ENCODE data around the gene ALDH6A1. TPM values are rescaled to one million over a fixed set of nuclear protein-coding genes. Genes with fewer than 3 reads are reported as not detected.

The ALDH6A1 gene
- total RNA-seq, 1 experiment from 2014 or later, result 11.0 TPM

GRCh38 chr14:74042296-74042695 is 42.0 kb downstream of the ALDH6A1 start:
- Histone ChIP-seq H3K27me3 (replicated peaks; ENCODE audit: insufficient read depth, low read depth, low read length, poor library complexity) (no peaks in the 10 kb centered on the region), H3K36me3 (ENCODE audit: insufficient read depth, low read length, poor library complexity, severe bottlenecking) (no peaks in the 10 kb centered on the region), H3K4me3 (ENCODE audit: low read depth, low read length, poor library complexity, severe bottlenecking) (no peak overlapping the region), H3K4me1 (ENCODE audit: insufficient read depth, low read length, poor library complexity, severe bottlenecking) (no peaks in the 10 kb centered on the region), H3K9me3 (ENCODE audit: low read depth, low read length, poor library complexity, severe bottlenecking) (no peaks in the 10 kb centered on the region), H3K27ac (ENCODE audit: low read depth, low read length, poor library complexity, severe bottlenecking) (no peak overlapping the region)
- CTCF ChIA-PET, result no interaction called here
- POLR2A ChIA-PET (ENCODE audit: low non-redundant PET), result interaction anchor here (0.5 kb wide), 1 partner anchor 46 kb away, joined by 8 read pairs; no protein-coding TSS in a partner anchor
- no peak for DNase-seq (ENCODE audit: low spot score)
- TF ChIP-seq EZH2 (IDR thresholded peaks at IDR 0.05; ENCODE audit: borderline replicate concordance, low read depth, low read length, poor library complexity, severe bottlenecking), result no peak
- no peak for TF ChIP-seq CTCF (conservative IDR thresholded peaks at IDR 0.05; ENCODE audit: low read depth, low read length)
- no TSS peak for BruUV-seq (replicated peaks)
- intact Hi-C loops (cut with micrococcal nuclease; ENCODE audit: unreplicated experiment), result no loop called here

GRCh38 chr14:74038020-74038859 is 46.0 kb downstream of the ALDH6A1 start:
- POLR2A ChIA-PET (ENCODE audit: low non-redundant PET), result no interaction called here
- intact Hi-C loops (cut with micrococcal nuclease; ENCODE audit: unreplicated experiment), result loop anchor here (2.0 to 5.0 kb wide), 2 partner anchors 309 to 531 kb away; no protein-coding TSS in a partner anchor
- Histone ChIP-seq H3K27me3 (replicated peaks; ENCODE audit: insufficient read depth, low read depth, low read length, poor library complexity) (no peaks in the 10 kb centered on the region), H3K36me3 (ENCODE audit: insufficient read depth, low read length, poor library complexity, severe bottlenecking) (no peaks in the 10 kb centered on the region), H3K4me3 (ENCODE audit: low read depth, low read length, poor library complexity, severe bottlenecking) (no peak overlapping the region), H3K9me3 (ENCODE audit: low read depth, low read length, poor library complexity, severe bottlenecking) (no peaks in the 10 kb centered on the region), H3K27ac (ENCODE audit: low read depth, low read length, poor library complexity, severe bottlenecking) (no peak overlapping the region), H3K4me1 (ENCODE audit: insufficient read depth, low read length, poor library complexity, severe bottlenecking) (no peaks in the 10 kb centered on the region)
- CTCF ChIA-PET, result interaction anchor here (0.6 kb wide), 1 partner anchor 187 kb away, joined by 6 read pairs; the partner anchor contains the start of gene PTGR2
- peak; percentile 79 for DNase-seq (ENCODE audit: low spot score)
- TF ChIP-seq EZH2 (IDR thresholded peaks at IDR 0.05; ENCODE audit: borderline replicate concordance, low read depth, low read length, poor library complexity, severe bottlenecking), result no peak
- TF ChIP-seq CTCF (conservative IDR thresholded peaks at IDR 0.05; ENCODE audit: low read depth, low read length), result peak; percentile 75
- no TSS peak for BruUV-seq (replicated peaks)

- Histone ChIP-seq H3K4me3 (ENCODE audit: low read depth, low read length, poor library complexity, severe bottlenecking) (no peak overlapping the region), H3K9me3 (ENCODE audit: low read depth, low read length, poor library complexity, severe bottlenecking) (no peaks in the 10 kb centered on the region), H3K27ac (ENCODE audit: low read depth, low read length, poor library complexity, severe bottlenecking) (no peak overlapping the region), H3K36me3 (ENCODE audit: insufficient read depth, low read length, poor library complexity, severe bottlenecking) (no peaks in the 10 kb centered on the region), H3K27me3 (replicated peaks; ENCODE audit: insufficient read depth, low read depth, low read length, poor library complexity) (no peaks in the 10 kb centered on the region), H3K4me1 (ENCODE audit: insufficient read depth, low read length, poor library complexity, severe bottlenecking) (no peaks in the 10 kb centered on the region)
- ChIA-PET POLR2A (ENCODE audit: low non-redundant PET) (no interaction called here), CTCF (interaction anchor here (0.6 kb wide), 1 partner anchor 128 kb away, joined by 4 read pairs; no protein-coding TSS in a partner anchor)
- BruUV-seq (replicated peaks), result no TSS peak
- TF ChIP-seq CTCF (conservative IDR thresholded peaks at IDR 0.05; ENCODE audit: low read depth, low read length) (no peak), EZH2 (IDR thresholded peaks at IDR 0.05; ENCODE audit: borderline replicate concordance, low read depth, low read length, poor library complexity, severe bottlenecking) (no peak)
- no peak for DNase-seq (ENCODE audit: low spot score)
- intact Hi-C loops (cut with micrococcal nuclease; ENCODE audit: unreplicated experiment), result loop anchor here (5.0 kb wide), 1 partner anchor 528 kb away; no protein-coding TSS in a partner anchor
These were observed 48.7 kb downstream of the ALDH6A1 start for GRCh38 chr14:74035556-74035955.
